NCI-H748 (cell line): ENCODE measurements around the gene ITGA5.
A peak's percentile ranks its signal among the peaks of the same experiment; 100 is the strongest.

Experiments
- DNase-seq: peaks from one replicate; lab custom pipeline; 2025; ENCODE audit not compliant: unreplicated experiment; lab: John Stamatoyannopoulos, UW

ITGA5 gene

DNA sequence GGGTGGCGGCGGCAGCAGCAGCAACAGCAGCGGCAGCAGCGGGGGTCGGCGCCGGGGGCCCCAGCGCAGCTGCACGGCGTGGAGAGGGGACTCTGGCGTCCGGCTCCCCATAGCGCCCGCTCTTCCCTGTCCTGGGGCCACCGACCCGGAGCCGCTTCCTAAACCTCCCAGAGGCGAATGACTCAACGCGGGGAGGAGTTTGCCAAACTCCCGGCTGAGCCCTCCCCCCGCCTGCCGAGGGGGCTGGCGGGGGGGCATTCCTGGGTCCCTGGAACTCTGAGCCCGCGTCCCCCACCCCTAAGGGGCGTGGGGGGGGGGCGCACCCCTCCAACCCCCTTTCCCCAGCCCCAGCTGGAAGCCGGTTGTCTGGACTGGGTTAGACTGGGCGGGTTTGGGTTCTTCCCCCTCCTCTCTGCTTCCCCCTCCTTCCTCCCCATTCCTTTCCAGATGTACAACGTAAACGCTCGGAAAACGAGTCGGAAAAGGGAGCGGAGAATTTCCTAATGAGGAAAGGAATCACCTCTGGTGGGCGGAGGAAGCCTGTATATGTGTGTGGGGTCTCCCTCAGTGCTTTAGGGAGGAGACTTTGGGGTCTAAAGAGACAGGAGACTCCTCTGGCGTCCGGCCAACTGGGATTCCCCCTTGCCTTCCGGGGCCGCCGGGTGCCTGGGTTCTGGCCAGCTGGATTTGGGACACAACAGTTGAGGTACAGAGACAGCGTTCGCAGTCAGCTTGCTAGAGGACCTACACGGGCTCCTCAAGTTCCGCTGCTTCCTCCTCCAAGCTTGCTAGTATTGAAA, at the start of gene ITGA5:
ITGA5 (minus strand) TSS at position 179 of the 800 bp plus-strand sequence; CDS start at position 111, 68 bp downstream.
- DNase-seq: peak; percentile 20

DNA sequence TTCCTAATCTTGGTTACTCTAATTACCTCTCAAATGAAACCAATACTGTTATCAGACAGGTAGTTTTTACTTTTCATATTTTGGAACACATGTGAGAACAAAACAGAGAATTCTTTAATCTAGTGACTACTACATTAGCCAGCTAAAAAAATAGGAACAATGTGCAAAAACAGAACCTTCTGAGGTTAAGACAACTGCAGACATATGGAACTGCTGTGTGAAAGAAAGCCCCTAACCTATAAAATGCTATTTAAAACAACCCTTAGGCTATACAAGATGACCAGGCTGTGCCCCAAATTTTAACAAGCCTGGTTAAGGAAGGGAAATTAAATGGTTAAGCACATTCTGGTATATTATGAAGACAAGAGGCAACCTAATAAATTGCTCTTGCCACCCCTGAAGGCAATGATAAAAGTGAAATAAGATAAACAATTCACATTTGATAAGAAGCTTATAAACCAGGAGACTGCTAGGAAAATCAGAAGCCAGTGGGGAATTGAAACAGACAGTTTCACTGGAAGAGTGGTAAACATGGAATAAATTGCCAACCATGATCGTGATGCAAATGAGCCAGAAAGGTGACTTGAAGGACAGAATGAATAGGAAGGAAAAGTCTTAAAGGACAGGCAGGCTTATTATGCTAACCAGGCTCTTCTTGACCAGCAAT, 46.9 kb upstream of the ITGA5 start:
- no peak for DNase-seq

- DNase-seq: peak; percentile 6
Measured at GRCh38 chr12:54463484-54463883, 44.4 kb upstream of the ITGA5 start.

GRCh38 chr12:54463034-54463433, 44.0 kb upstream of the ITGA5 start:
- DNase-seq: no peak

DNA sequence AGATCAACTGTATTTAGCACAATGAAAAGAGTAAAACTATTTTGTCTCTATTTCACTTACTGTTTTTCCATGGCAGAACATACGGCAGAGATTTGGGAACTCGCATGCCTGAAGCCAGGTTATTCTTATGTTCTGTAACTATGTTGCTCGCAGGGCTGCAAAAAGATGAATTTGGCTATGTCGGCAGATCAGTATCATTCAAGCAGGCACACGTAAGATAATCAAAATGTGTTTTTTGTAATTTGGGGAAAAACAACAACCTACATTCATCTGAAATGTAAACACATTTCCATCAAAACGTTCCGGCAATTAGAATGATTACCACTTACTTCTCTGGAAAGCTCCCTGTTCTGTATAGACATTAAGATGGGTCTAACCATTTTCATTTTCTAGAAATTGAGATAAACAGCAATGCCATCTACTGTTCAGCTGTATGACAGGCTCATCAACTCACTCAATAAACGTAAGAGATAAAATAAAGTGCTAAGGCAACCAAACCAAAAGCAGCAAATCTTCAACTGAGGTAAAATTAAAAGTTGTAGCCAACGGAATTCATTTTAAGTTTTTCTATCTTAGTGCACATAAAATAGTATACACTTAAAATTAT, 41.4 kb upstream of the ITGA5 start:
- DNase-seq: no peak

GRCh38 chr12:54459355-54459754, 40.3 kb upstream of the ITGA5 start:
- DNase-seq: no peak

DNA sequence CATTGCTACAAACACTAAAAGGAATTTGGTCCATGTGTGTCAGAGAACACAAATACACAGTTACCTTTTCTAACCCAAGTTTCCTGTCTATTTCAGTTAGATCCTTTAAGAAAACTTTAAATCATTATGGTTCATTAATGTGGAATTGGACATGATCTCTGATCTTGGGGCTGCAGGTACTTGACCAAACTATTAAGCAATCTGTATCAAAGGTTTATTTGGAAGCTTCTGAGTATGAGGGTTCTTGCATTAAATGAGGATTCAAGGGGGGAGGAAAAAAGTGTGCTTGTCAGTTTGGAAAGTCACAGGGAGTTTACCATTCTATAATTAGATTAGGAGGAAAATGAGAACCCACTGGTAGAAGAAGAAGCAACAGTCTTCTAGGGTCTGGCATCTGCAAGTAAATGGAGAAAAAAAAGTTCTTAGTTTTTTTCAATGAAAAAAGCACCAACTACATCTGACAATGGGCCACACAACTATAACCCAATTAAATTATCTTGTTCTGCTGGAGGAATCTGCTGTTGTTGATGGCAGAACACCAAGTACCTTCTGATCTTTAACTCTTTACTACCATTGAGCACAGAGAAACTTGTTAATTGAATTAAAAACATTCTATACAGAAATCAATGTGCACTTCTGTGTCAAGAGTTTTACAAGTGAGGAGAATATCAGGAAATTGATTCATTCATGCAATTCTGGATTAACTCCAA, 36.8 kb upstream of the ITGA5 start:
- DNase-seq: no peak

DNA sequence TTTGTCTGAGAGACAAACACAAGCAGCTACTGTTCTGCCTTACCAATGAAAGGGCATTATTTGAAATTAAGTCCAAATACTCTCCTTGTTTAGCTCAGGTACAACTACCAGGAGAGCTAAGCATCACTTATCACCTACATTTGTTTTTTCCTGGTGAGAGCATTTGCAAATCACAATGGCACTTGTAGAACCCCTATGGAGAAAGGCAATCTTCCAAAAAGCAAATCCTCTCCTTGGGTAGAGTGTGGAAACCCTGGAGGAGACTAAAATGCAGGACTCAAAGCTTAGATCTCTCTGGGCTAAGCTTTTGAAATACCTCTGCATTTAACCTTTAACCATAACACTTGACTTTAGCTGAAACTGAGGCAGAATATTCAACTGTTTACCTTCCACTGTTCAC, 33.6 kb upstream of the ITGA5 start:
- no peak for DNase-seq

- no peak for DNase-seq
Measured at GRCh38 chr12:54448344-54448743, 29.3 kb upstream of the ITGA5 start.

DNA sequence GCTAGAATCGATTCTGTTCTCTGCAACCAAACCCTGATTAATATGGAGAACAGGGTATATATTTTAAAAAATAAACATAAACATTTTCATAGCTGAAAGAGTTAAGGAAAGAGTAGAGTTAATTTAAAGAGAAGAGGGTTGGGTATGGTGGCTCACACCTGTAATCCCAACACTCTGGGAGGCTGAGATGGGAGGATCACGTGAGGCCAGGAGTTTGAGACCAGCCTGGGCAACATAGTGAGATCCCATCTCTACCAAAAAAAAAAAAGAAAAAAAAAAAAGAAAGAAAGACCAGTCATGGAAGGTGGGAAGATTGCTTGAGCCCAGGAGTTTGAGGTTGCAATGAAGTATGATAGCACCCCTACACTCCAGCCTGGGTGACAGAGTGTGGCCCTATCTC, 28.9 kb upstream of the ITGA5 start:
- DNase-seq: no peak

- DNase-seq: peak; percentile 51
Measured at GRCh38 chr12:54444206-54444605, 25.1 kb upstream of the ITGA5 start.

DNA sequence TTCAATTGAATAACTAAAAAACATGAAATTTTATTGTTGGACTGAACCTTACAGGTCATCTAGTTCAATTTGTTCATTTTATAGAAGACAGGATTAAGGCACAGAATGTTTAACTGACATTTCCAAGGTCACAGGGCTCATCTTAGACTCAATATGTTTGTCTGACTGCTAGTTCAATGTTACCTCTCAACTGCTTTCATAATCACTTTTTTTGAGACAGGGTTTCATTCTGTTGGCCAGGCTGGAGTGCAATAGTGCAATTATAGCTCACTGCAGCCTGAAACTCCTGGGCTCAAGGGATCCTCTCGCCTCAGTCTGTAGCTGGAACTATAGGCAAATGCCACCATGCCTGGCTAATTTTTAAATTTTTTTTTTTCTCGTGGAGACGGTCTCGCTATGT, 24.4 kb upstream of the ITGA5 start:
- no peak for DNase-seq

GRCh38 chr12:54442961-54443360, 23.9 kb upstream of the ITGA5 start:
- no peak for DNase-seq

GRCh38 chr12:54442099-54442498, 23.0 kb upstream of the ITGA5 start:
- no peak for DNase-seq

DNA sequence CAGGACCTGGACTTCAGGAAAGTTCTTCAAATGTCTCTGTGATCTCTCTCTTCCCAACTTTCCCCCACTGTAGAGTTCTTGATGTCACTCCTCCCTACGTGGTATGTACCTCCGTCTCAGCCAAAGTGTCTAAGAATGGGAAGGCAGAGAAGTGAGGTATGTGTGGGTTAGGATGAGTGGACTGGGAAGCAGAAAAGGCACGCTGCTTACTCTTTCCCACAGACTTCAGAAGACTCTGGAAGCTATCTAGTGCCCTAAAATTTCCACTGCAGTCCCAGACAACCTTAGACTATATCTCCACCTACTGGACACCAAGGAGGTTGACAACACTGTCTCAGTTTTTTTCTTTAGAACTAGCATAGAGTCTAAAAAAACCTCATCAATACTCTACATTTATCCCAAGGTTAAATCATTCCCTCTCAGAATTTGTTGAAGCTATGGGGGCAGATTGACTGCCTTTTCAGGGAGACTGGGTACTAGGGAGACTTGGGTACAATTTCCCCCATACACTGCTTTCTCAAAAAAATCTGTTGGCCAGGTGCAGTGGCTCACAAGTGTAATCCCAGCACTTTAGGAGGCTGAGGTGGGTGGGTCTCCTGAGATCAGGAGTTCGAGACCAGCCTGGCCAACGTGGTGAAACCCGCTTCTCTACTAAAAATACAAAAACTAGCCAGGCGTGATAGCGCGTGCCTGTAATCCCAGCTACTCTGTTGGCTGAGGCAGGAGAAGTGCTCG, 20.6 kb upstream of the ITGA5 start:
- peak; percentile 48 for DNase-seq

- DNase-seq: no peak
Measured at GRCh38 chr12:54439096-54439495, 20.0 kb upstream of the ITGA5 start.

GRCh38 chr12:54438517-54438916, 19.5 kb upstream of the ITGA5 start:
- no peak for DNase-seq

GRCh38 chr12:54437697-54438096, 18.6 kb upstream of the ITGA5 start:
- DNase-seq: no peak

DNA sequence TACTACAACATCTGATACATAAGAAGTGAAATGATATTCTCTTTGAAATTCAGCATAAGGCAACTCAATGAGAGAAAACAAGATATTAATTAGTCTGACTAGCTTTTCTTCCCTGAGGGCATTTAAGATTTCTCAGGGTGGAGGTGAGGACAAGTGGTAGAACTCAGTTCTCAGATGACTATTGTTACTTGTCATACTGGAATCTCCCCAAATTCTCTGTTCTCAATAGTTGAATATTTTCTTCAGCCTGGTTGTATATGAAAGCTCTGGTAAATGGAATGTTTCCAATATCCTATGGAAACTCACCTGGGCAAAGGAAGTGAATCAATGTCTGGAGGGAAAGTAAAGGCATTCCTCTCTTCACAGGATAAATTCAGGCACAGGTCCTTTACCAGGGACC, 18.2 kb upstream of the ITGA5 start:
- DNase-seq: no peak

DNA sequence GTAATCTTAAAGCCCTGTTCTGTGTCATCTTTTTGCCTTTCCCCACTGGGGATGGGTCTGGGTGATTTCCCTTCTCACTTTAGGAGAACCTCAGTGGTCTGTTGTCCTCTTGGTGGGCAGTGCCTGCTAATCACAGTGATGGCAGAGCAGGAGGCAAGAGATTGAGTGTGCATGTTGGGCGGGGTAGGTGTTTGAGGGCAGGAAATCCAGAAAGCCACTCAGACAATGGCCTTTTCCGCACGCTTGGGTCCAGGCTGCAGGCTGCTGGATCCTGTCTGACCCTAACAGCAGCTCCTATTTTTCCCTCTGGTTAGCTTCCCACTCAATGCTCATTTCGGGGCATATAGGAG, 13.7 kb upstream of the ITGA5 start:
- no peak for DNase-seq
